RPMI8226 (cell line): Measurements from ENCODE around the gene ACVR1C.
"Not testable (repeated sequence)": the region's sequence is repeated elsewhere in the genome, so short reads cannot be mapped to it uniquely, and the experiment has no call there.

Source experiments
- DNase-seq: peaks from one replicate; pipeline ENCODE4 v3.0.0-alpha.2; 2015

The ACVR1C gene

GRCh38 chr2:157572725-157573124 lies 55.9 kb downstream of the ACVR1C start:
- DNase-seq = peak; percentile 33

DNA sequence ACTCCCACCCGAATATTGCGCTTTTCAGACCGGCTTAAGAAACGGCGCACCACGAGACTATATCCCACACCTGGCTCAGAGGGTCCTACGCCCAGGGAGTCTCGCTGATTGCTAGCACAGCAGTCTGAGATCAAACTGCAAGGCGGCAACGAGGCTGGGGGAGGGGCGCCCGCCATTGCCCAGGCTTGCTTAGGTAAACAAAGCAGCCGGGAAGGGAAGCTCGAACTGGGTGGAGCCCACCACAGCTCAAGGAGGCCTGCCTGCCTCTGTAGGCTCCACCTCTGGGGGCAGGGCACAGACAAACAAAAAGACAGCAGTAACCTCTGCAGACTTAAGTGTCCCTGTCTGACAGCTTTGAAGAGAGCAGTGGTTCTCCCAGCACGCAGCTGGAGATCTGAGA lies 62.0 kb downstream of the ACVR1C start:
- DNase-seq = not testable (repeated sequence)

DNA sequence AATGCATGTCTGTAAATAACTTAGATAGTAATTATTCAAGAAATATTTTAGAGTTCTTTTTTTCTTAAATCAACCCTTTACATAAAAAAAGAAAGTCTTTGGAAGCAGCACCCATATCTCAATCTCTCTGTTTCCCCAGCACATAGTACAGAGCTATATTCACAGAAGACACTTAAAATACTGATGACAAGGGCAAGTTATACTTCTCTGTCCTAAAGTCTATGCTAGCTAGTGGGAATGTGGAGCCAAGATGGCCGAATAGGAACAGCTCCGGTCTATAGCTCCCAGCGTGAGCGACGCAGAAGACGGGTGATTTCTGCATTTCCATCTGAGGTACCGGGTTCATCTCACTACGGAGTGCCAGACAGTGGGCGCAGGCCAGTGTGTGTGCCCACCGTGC lies 62.6 kb downstream of the ACVR1C start:
- DNase-seq = not testable (repeated sequence)

GRCh38 chr2:157565550-157565949 lies 63.1 kb downstream of the ACVR1C start:
- no peak for DNase-seq

DNA sequence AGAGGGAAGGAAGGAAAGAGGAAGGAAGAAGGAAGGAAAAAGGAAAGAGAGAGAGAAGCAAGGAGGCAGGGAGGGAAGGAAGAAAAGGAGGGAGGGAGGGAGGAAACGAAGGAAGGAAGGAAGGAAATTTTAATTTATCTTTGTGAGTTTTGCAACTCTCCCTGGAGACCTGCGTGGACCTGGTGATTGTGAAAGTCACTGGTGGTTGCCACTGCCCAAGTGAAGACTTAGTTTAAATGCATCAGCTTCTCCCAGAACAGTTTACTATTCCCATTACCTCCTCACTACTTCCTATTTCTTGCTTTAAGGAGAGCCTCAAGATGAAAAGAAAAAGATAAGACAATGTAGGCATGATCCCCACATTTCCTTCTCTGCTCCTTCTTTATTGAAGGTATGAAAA lies 68.8 kb downstream of the ACVR1C start:
- no peak for DNase-seq

- DNase-seq = no peak
These were observed 69.2 kb downstream of the ACVR1C start for GRCh38 chr2:157559461-157559860.

DNA sequence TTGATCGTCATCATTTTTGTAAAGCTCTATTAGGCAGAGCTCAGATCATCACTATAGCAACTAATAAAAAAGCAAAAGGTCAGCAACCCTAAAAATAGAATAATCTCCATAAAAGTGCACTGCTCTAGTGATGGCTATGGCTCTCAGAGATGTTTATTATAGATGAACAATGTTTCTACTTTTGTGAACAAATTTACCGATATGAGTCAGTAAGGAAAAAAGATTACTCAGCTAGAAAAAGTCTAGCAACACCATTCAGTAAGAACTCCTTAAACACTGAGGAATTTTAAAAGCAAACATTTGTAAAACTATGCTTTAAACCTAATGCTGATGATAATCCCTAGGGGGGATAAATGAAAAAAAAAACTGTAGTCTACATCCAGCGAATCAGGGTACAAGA lies 69.6 kb downstream of the ACVR1C start:
- no peak for DNase-seq

DNA sequence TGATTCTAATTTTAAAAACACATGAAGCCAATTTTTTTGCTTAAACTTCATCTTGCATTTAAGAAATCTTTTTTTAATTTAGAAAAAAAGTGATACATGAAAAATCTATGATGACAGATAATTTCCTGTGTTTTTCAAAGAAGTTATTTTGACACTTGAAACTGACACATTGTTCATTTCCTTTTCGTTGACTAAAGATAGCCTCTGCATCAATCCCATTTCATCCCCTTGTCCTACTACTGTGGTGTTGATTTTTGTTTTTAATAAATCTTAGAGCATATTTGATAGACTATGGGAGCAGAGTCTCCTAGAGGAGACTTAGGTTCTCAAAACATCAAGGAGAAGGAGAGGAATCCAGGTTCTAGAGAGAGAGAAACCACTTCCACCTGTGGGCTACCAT lies 70.9 kb downstream of the ACVR1C start:
- DNase-seq = no peak

DNA sequence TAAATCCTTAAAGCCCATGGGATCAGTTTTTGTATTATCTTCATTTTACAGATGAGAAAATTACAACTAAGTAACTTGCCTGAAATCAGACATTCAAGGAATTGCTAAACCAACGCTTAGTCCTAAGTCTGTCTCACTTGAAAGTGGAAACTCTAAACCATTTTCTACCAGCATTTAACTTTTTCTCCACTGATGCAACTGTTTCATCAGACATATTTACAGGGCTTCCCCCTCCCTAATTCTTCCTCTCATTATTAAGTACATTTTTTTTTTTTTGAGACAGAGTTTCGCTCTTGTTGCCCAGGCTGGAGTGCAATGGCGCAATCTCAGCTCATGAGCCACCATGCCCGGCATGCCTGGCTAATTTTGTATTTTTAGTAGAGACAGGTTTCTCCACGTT lies 88.6 kb downstream of the ACVR1C start:
- no peak for DNase-seq

- no peak for DNase-seq
These were observed 90.6 kb downstream of the ACVR1C start for GRCh38 chr2:157538064-157538463.

DNA sequence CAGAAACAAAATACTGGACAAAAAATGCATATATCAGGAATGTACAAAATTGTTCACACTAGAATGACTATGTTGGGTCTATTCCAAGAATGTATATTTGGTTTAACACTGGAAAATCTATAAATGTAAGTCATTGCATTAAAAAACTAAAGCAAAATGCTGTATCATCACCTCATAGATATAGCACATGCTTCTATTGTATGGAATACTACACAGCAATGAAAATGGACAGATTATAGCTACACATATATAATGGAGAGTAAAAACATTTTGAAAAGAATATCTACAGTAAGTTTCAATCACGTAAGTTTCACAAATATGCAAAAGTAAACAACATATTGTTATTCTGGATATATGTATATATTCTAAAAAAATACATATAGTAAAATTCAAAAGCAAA lies 91.8 kb downstream of the ACVR1C start:
- DNase-seq = no peak

- DNase-seq = no peak
These were observed 99.5 kb downstream of the ACVR1C start for GRCh38 chr2:157528963-157529751.

GRCh38 chr2:157526070-157526469 lies 102.6 kb downstream of the ACVR1C start:
- DNase-seq = no peak

DNA sequence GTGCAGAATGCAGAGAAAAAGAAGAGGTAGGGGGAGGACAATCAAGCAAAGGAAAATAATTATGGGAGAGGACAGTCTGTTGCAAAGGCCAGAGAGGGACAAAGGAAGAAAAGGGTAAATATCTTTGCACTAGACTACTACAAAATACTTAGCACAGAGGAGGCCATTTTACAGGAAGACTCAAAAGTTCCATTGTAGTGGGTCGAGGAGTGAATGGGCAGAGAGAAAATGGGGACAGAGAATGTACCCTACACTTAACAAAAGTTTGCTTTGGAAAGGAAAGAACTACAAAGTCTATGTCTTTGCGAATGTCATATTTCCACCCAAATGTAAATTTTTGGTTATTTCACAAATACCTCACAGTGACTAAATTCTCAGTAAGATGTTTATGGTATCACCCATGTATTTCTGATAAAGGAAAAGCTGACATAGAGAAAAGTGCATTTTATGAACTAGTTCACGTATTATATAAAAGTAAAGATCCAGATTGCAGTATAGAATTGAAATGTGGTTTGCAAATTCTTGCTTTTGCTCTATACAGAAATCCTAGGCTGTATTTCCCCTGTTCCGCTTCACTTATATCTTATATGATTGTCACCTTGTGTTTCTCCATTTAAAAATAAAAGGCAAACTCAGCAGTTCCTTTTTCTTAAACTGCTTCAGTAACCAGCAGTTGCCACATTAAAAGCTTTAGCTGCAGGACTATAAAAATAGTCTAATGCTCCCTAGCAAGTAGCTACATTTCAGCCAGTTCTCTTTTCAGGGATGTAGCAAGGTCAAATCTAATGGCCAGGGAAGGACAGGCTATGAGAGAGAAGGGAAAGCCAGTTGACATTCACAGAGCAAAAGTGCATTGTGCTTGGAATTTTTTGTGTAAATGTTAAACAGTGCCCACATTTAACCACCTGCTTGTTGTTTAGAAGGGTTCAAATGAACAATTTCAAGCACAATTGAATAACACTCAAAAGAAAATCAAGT lies 105.1 kb downstream of the ACVR1C start:
- DNase-seq = no peak

DNA sequence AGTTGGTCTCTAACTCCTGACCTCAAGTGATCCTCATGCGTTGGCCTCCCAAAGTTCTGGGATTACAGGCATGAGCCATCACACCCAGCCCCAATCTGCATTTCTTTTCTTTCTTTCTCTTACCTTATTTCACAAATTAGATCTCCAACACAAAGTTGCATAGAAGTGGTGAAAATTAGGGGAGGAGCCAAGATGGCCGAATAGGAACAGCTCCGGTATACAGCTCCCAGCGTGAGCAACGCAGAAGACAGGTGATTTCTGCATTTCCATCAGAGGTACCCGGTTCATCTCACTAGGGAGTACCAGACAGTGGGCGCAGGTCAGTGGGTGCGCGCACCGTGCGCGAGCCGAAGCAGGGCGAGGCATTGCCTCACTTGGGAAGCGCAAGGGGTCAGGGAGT lies 113.7 kb downstream of the ACVR1C start:
- not testable (repeated sequence) for DNase-seq

DNA sequence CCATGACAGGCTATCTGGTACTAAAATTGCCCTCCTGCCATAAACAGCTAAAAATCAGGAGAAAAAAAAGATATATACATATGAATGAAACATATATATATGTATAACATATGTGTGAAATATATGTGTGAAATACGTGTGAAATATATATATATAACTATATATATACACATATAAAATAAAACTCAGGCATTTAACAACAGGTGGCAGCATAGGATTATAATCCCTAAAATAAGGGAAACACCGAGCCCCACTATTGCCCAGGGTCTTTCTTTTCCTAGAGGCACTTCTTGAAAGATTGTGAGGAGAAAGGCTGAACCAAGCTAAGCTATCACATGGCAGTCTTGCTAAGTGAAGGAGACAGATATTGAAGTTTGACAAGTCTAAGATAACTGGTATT lies 118.9 kb downstream of the ACVR1C start:
- no peak for DNase-seq

- no peak for DNase-seq
These were observed 120.0 kb downstream of the ACVR1C start for GRCh38 chr2:157508676-157509075.

GRCh38 chr2:157506586-157506985 lies 122.1 kb downstream of the ACVR1C start:
- DNase-seq = no peak

GRCh38 chr2:157504623-157505022 lies 124.0 kb downstream of the ACVR1C start:
- DNase-seq = no peak

DNA sequence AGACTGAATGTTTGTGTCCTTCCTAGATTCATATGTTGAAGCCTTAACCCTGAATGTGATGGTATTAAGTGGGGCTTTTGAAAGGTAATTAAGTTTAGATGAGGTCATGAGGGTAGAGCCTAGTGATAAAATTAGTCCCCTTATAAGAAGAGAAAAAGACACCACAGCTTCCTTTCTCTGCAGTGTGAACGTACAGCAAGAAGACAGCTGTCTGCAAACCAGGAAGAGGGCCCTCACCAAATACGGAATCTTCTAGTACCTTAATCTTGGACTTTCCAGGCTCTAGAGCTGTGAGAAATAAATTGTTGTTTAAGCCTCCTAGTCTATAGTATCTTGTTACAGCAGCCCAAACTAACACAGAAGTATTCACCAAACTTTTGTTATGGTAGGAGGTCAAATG lies 127.6 kb downstream of the ACVR1C start:
- DNase-seq = no peak

DNA sequence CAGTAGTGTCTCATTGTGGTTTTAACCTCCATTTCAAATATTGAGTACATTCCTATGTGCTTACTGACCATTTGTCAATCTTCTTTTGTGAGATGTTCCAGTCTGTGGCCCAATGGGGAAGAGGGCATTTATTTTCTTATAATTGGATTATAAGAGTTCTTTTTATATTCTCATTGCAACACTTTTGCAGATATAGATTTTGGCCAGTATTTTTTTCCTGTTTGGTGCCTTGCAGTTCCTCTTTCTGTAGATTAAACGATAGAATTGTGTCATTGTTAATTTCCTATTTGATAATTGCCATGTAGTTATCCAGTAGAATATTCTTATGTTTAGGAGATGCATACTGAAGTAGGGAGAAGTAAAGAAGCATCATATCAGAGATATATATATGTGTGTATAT lies 128.3 kb downstream of the ACVR1C start:
- DNase-seq = no peak

GRCh38 chr2:157498483-157498882 lies 130.2 kb downstream of the ACVR1C start:
- DNase-seq = no peak

- DNase-seq = peak; percentile 54
These were observed 130.9 kb downstream of the ACVR1C start for GRCh38 chr2:157497638-157498314.
